K562 (cell line): Measurements from ENCODE around the gene OR8B4. TPM values are rescaled to one million over a fixed set of nuclear protein-coding genes. Genes with fewer than 3 reads are reported as not detected.

Source experiments
- ATAC-seq: fragments of 200-7000 bp; cut with Tn5 transposase; 3 replicates; pipeline ENCODE4 v1.9.1; 2020; ENCODE audit warnings: moderate library complexity
- BruUV-seq: library from RNA; stranded (reverse); fragments of 400-500 nt; replicated peaks from 2 replicates; lab custom pipeline; 2021; lab: Mats Ljungman, UMichigan
- CTCF ChIA-PET: fragments of 300-600 bp; formaldehyde crosslinking; extraction: SDS; loops from one replicate; lab custom pipeline; 2021; ENCODE audit warnings: low intra/inter-chr PET ratio; lab: Yijun Ruan, JAX
- POLR2A ChIA-PET: fragments of 300-600, 350-650 bp; sonication (Branson Sonifier 250); formaldehyde crosslinking; extraction: SDS; loops from one replicate; lab custom pipeline; 2021; ENCODE audit warnings: antibody characterized with exemption, inconsistent platforms; lab: Yijun Ruan, JAX
- DNase-seq, 4 experiments: peaks; one replicate each; pipeline versions ENCODE4 v3.0.0 to v3.0.0-alpha.2; 2011 to 2018; ENCODE audit warnings: low spot score in 3 of 4, mixed read lengths in 3 of 4; ENCODE audit errors: extremely low read depth in 1 of 4
- FAIRE-seq: peaks from 2 replicates; lab custom pipeline; 2011; peaks lifted over from hg19 to GRCh38; lab: Jason Lieb, UNC
- H2AFZ ChIP-seq: 2 replicates; pipeline ENCODE4 v1.6.0; 2011; ENCODE audit warnings: low read depth, low read length, control low read depth, inconsistent platforms
- H3K27ac ChIP-seq: fragments of 200-600 bp; 3 replicates; pipeline ENCODE4 v1.8.0; 2011; ENCODE audit warnings: low read depth, mild to moderate bottlenecking, control low read depth, inconsistent platforms, low read length, moderate library complexity, mixed read lengths; ENCODE audit errors: extremely low read depth
- H3K27me3 ChIP-seq, 2 experiments: fragments of 300-600 bp in 1 of 2; 2 replicates in 1 of 2; 3 replicates in 1 of 2; pipeline versions ENCODE4 v1.6.0 to v1.8.0; 2011; ENCODE audit warnings: inconsistent platforms in 2 of 2, low read length in 2 of 2, mild to moderate bottlenecking in 1 of 2, mixed read lengths in 1 of 2, moderate library complexity in 1 of 2; ENCODE audit not compliant: control insufficient read depth in 2 of 2, insufficient read depth in 2 of 2
- H3K36me3 ChIP-seq: fragments of 300-600 bp; 3 replicates; pipeline ENCODE4 v1.8.0; 2011; ENCODE audit warnings: mild to moderate bottlenecking, low read length, inconsistent platforms; ENCODE audit not compliant: control insufficient read depth, insufficient read depth
- H3K4me1 ChIP-seq, 2 experiments: fragments of 200-600 bp in 1 of 2; replicated peaks in 1 of 2; 2 replicates in 1 of 2; 3 replicates in 1 of 2; pipeline versions ENCODE4 v1.5.1 to v1.8.0; 2011; ENCODE audit warnings: inconsistent platforms in 2 of 2, low read length in 2 of 2, mild to moderate bottlenecking in 1 of 2, mixed read lengths in 1 of 2, moderate library complexity in 1 of 2; ENCODE audit not compliant: control insufficient read depth in 2 of 2, insufficient read depth in 2 of 2
- H3K4me2 ChIP-seq: 2 replicates; pipeline ENCODE4 v1.6.1; 2011; ENCODE audit warnings: low read length, control low read depth, inconsistent platforms, mixed read lengths; ENCODE audit not compliant: insufficient read depth
- H3K4me3 ChIP-seq: fragments of 200-600 bp; sonication (generic), shearing (Covaris generic); 2 replicates; pipeline ENCODE4 v1.5.1; 2016; ENCODE audit warnings: control low read depth, inconsistent platforms
- H3K79me2 ChIP-seq: fragments of 200-600 bp; 3 replicates; pipeline ENCODE4 v1.8.0; 2011; ENCODE audit warnings: low read length, inconsistent platforms; ENCODE audit not compliant: control insufficient read depth, insufficient read depth
- H3K9ac ChIP-seq, 2 experiments: 2 replicates each; pipeline versions ENCODE4 v1.6.0 to v1.6.1; 2011; ENCODE audit warnings: low read depth in 2 of 2, low read length in 2 of 2, control low read depth in 1 of 2, inconsistent platforms in 1 of 2, mild to moderate bottlenecking in 1 of 2, mixed read lengths in 1 of 2; ENCODE audit not compliant: insufficient read depth in 1 of 2
- H3K9me1 ChIP-seq: one replicate; pipeline ENCODE4 v1.6.0; 2011; ENCODE audit warnings: inconsistent platforms, mild to moderate bottlenecking, low read length, moderate library complexity; ENCODE audit not compliant: control insufficient read depth, insufficient read depth
- H3K9me3 ChIP-seq: replicated peaks from 2 replicates; pipeline ENCODE4 v1.5.1; 2011; ENCODE audit warnings: low read depth, low read length, inconsistent platforms; ENCODE audit not compliant: control insufficient read depth, insufficient read depth
- H4K20me1 ChIP-seq: replicated peaks from 2 replicates; pipeline ENCODE4 v1.6.1; 2011; ENCODE audit warnings: low read length, inconsistent platforms, mixed read lengths; ENCODE audit not compliant: control insufficient read depth, insufficient read depth
- CBX8 ChIP-seq: fragments of 200-600 bp; sonication (generic); IDR thresholded peaks from 2 replicates; pipeline ENCODE4 v1.6.1; 2012; ENCODE audit warnings: borderline replicate concordance, mixed run types, low read depth, mild to moderate bottlenecking, moderate library complexity, mixed read lengths, low read length, control low read depth, inconsistent platforms; ENCODE audit not compliant: poor library complexity, severe bottlenecking; ENCODE audit errors: extremely low read depth
- NR2C1 ChIP-seq, 2 experiments: fragments of 450-650 bp; IDR thresholded peaks; 2 replicates each; pipeline ENCODE4 v1.6.1; 2017; ENCODE audit warnings: mild to moderate bottlenecking in 2 of 2, antibody characterized with exemption in 1 of 2, inconsistent platforms in 1 of 2, missing compliant biosample characterization in 1 of 2, missing genetic modification characterization in 1 of 2
- RFX1 ChIP-seq: fragments of 450-650 bp; IDR thresholded peaks from 2 replicates; pipeline ENCODE4 v1.6.1; 2016; ENCODE audit warnings: mild to moderate bottlenecking, moderate library complexity
- ZBED1 ChIP-seq: IDR thresholded peaks from 2 replicates; pipeline ENCODE4 v1.6.1; 2014
- WGBS: fragments of 100-300 bp; shearing (Covaris generic); methylation state at CpG from one replicate; pipeline ENCODE4 v1.1.6; 2016; ENCODE audit warnings: low coverage, mixed read lengths; ENCODE audit not compliant: insufficient coverage; ENCODE audit errors: missing lambda C conversion rate; 5-methylcytosine and 5-hydroxymethylcytosine counted together
- in situ Hi-C: fragments of 300-500 bp; cut with MboI; formaldehyde crosslinking; loops from 4 replicates; pipeline ENCODE4 v1.15.0; 2018; ENCODE audit warnings: inconsistent platforms, mixed read lengths
- intact Hi-C: fragments of 100-400 bp; cut with micrococcal nuclease; formaldehyde crosslinking; loops from 2 replicates; pipeline ENCODE4 v1.14.2; 2022
- polyA plus RNA-seq, 8 experiments: library from polyadenylated mRNA; depleted of rRNA in 4 of 8; stranded (reverse) in 5 of 8; unstranded in 3 of 8; fragments of >200 nt; fragmentation: Nextera tagmentation in 2 of 8; fragmentation: Illumina TruSeq in 1 of 8; extraction: Ambion mirVana in 2 of 8; extraction: Trizol in 1 of 8; gene quantifications; 2 replicates each; pipeline versions ENCODE4 v1.2.1 to v1.2.3, GENCODE V29; 2011 to 2014; ENCODE audit warnings: inconsistent platforms in 1 of 8, missing spikeins in 1 of 8
- total RNA-seq, 7 experiments: library from RNA; depleted of rRNA in 6 of 7; stranded (reverse); fragments of >200 nt in 6 of 7; fragmentation: Illumina TruSeq in 2 of 7; extraction: Trizol in 2 of 7; gene quantifications; 2 replicates each; pipeline versions ENCODE4 v1.2.1 to v1.2.3, GENCODE V29; 2011 to 2021; ENCODE audit warnings: low replicate concordance in 1 of 7
- TF ChIP-seq, protein P1 (sequence below), 2 experiments: fragments of 450-650 bp in 1 of 2; sonication (generic) in 1 of 2; formaldehyde crosslinking; conservative IDR thresholded peaks; 2 replicates each; pipeline versions ENCODE4 v1.4.0 to v1.8.1; 2020 to 2022; ENCODE audit warnings: mild to moderate bottlenecking in 1 of 2, missing genetic modification reagents in 1 of 2

Gene OR8B4
- total and polyA plus RNA-seq, 9 of the 15 experiments (the other 6 are each of a cell fraction or from before 2014, with no cell fraction given): not detected

DNA sequence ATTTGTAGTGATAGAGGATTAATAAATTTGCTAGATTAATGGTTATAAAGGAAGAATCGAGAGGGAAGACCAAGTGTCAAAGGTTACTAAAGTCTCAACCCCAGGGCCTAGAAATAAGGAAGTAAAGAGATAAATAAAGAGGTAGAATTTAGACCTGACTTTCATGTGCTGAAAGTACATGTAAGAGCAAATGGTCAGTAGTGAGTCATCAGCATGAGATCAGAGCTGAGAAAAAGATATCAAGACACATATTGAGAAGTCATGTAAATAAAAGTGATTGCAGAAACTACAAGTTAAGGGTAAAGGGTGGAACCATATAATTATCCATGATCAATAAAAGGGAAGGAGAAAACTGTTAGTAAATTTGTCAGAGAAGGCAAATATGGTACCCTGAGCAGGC is 22.2 kb upstream of the OR8B4 start (continued):
- TF ChIP-seq, protein P1, sequence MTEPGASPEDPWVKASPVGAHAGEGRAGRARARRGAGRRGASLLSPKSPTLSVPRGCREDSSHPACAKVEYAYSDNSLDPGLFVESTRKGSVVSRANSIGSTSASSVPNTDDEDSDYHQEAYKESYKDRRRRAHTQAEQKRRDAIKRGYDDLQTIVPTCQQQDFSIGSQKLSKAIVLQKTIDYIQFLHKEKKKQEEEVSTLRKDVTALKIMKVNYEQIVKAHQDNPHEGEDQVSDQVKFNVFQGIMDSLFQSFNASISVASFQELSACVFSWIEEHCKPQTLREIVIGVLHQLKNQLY (CRISPR knock-in tag; conservative IDR thresholded peaks at IDR 0.05): no peak
- TF ChIP-seq NR2C1 (IDR thresholded peaks at IDR 0.05): no peak
- TF ChIP-seq NR2C1 (tag; IDR thresholded peaks at IDR 0.05): peak; percentile 45
- TF ChIP-seq CBX8: no peak

DNA sequence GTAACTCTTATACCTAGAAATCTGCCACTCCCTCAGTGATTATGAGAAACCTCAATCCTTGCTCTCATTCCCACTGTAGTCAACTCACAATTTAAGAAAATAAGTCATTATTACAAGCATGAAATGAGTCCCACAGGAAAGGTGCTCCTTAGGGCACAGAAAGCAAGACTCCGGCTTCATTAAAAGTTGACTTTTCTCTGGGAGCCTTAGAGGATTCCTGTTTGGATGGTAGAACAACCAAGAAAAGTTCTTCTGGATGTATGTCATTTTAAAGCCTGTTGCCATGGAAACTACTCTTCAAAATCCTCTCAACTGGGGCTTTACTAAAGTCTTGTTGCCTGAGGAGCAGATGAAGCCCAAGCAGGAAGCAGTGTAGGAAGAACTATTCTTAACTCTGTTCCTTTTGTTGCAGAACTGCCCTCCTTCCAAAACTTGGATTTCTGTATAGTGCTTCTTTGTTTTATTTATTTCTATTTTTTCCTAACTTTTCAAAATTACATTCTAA is 21.0 kb upstream of the OR8B4 start, which contains the start of gene OR8B8:
OR8B8 (minus strand) TSS at position 51 of the 505 bp plus-strand sequence. CDS start 4,611 bp downstream, outside the sequence.
- 75% methylated on average over 1 of the region's 1 CpG for WGBS
- intact Hi-C loops: no loop called here
- in situ Hi-C loops: no loop called here
- H2AFZ ChIP-seq: no peak within 1 kb of the TSS
- H3K4me3 ChIP-seq: no peak within 1 kb of the TSS
- no peak within 1 kb of the TSS for H3K4me2 ChIP-seq
- no peak for DNase-seq
- H4K20me1 ChIP-seq: no peaks in the 10 kb centered on the region
- H3K9ac ChIP-seq: no peak within 1 kb of the TSS
- no peaks in the 10 kb centered on the region for H3K9me3 ChIP-seq
- ChIA-PET POLR2A (no interaction called here), CTCF (no interaction called here)
- peaks cover 0 to 11% of the 10 kb centered on the region in 2 experiments; a peak in 2 of 5 replicates for H3K4me1 ChIP-seq
- FAIRE-seq: no peak
- no peak within 1 kb of the TSS for H3K27ac ChIP-seq
- H3K36me3 ChIP-seq: no peaks in the 10 kb centered on the region
- no peaks in the 10 kb centered on the region for H3K9me1 ChIP-seq
- H3K79me2 ChIP-seq: no peaks in the 10 kb centered on the region
- H3K27me3 ChIP-seq: no peaks in the 10 kb centered on the region
- BruUV-seq: no TSS peak
- TF ChIP-seq ZBED1: no peak
- TF ChIP-seq RFX1: peak; percentile 71
- no peak for ATAC-seq
